Retina (tissue), 1 donor: ENCODE results near the gene TMC1.

Source experiments
- DNase-seq: peaks from one replicate; pipeline ENCODE4 v3.0.0-alpha.2; 2016

TMC1 gene

DNA sequence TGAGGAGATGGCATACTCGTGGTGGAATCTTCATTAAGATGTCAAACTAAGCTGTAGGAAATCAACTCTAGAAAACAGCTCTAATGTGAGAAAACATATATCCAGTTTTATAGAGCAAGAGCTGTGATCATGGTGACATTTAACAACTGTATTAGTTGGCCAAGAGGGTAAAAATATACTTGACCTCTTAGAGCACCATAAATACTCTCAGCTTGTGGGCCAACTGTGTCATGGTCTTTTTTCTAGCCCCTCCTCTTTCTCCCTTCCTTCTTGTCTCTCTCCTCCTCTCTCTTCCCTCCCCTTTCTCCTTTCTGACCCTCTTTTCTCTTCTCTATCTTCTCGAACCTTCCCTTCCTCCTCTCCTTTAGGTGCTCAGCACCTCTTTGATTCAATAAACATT lies 54.7 kb downstream of the TMC1 start:
- no peak for DNase-seq

DNA sequence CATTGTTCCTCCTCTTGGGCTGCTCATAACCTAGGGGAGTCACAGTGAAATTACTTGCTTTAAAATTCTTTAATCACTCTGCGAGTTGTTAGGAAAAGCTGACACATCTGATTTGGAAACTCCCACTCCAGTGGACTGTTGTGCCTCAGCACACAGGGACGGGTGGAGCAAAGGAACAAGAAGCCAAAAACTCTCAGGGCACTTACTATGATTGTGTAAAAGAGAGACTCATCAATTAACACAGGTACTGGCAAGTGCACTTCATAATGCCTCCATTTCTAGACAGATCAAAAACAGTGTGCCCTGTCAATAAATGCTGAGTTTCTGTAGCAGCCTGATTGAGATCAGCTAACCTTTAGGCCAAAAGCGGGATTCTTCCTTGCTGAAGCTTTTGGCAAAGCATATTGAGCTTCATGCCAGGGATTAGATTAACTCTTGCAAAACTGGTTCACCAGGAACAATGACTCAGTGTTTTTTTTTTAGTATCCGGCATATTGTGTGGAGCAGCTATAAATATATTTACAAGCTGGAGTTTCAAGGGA lies 55.9 kb downstream of the TMC1 start:
- DNase-seq = no peak

DNA sequence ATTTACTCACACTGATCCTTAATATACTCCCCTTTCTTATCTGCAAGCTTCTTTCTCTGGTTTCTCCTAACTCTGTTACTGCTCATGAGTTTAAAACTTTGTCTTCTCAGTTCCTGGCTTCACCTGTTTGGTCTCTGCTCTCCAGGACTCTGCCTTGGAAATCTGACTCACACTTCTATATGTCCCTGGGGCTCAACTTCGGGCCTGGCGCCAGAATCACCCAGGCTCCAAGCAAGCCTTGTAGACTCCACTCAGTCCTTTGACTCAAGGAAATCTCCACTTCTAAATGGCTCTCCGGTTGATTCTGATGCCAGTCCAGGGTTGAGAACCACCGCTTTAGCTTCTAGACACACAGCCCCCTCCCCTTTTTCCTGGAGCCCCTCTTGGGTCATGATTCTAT lies 57.8 kb downstream of the TMC1 start:
- DNase-seq = no peak

DNA sequence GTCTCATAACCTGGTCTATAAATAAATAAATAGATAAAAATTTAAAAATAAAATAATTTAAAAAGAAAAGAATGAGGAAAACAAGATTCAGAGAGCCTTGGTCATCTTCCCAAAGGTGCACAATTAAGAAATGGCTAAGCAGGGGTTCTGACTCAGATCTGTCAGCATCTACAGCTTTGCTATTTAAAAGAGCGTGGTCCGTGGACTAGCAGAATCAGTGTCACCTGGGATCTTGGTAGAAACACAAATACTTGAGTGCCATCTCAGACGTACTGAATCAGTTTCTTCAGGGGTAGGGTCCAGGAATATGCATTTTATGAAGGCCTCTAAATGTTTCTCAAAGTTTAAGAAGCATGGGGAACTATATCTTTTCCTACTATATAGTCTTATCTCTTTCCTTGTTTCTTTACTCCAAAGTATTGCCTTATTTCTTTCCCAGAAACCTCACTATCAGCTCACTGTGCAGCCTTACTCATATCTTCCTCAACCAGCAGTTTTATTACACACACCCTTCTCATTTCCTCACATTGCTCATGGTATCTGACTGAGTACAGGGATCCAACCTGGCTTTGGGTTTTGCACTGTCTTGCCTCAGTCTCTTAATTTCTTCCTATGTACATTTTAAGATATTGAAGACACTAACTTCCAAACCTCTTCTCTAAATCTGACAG lies 58.6 kb downstream of the TMC1 start:
- DNase-seq = no peak

GRCh38 chr9:72581694-72582093 lies 60.3 kb downstream of the TMC1 start:
- DNase-seq = no peak

DNA sequence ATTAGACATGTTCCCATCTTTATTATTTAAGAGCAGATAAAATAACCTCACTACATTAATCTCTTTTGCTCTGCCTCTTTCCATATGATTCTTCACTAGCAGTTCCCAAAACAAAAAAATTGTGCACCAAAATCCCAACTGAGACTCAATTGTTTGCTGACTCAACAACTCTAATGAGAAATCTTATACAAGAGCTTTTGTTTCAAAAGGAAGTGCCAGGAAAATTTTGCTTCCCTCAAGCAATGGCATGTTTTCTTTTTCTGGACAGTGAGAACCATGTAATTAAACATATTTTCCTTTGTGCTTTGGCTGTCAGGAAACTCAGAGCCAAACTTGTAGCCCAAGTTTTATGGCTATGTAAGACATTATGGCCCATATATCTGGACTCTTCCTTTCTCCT lies 62.0 kb downstream of the TMC1 start:
- DNase-seq = no peak

GRCh38 chr9:72586388-72587130 lies 65.2 kb downstream of the TMC1 start:
- no peak for DNase-seq

- no peak for DNase-seq
These were observed 66.9 kb downstream of the TMC1 start for GRCh38 chr9:72588336-72588735.

DNA sequence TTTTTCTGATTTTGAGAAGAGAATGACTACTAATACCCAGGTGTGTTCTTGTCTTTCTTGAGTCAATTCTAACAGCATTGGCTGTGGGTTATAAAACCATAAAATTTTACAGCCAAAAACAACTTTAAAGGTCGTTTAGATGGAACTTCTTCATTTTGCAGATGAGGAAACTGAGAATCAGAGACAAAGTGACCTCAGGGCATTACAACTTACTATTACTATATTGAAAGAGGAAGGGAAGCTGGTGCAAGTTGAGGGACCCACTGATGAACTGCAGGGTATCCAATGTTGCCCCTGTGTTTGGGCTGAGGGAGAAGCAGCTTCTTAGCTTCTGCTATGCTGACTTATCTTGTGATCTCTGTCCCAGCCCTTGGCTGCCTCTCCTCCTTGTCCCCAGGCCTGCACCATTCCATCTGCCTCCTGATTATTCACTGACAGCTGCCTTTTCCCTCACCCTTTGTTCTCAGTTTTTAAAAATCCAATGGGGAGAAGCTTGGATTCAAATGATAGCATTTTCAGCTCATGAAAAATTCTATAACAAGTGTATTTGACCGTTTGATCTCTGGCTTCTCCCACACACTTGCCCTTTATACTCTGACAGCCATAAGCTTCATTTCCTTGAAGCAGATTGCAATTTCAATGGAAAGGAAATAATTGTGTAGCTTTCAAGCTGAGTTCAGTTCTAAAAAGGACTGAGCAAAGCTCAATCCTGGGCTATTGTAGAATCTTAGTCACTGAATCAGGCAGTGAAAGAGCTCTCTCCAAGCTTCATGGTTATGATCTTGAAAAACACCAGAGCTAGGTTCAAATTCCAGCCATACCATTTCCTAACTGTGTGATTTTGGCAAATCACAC lies 68.5 kb downstream of the TMC1 start:
- no peak for DNase-seq

- no peak for DNase-seq
These were observed 69.4 kb downstream of the TMC1 start for GRCh38 chr9:72590824-72591223.

DNA sequence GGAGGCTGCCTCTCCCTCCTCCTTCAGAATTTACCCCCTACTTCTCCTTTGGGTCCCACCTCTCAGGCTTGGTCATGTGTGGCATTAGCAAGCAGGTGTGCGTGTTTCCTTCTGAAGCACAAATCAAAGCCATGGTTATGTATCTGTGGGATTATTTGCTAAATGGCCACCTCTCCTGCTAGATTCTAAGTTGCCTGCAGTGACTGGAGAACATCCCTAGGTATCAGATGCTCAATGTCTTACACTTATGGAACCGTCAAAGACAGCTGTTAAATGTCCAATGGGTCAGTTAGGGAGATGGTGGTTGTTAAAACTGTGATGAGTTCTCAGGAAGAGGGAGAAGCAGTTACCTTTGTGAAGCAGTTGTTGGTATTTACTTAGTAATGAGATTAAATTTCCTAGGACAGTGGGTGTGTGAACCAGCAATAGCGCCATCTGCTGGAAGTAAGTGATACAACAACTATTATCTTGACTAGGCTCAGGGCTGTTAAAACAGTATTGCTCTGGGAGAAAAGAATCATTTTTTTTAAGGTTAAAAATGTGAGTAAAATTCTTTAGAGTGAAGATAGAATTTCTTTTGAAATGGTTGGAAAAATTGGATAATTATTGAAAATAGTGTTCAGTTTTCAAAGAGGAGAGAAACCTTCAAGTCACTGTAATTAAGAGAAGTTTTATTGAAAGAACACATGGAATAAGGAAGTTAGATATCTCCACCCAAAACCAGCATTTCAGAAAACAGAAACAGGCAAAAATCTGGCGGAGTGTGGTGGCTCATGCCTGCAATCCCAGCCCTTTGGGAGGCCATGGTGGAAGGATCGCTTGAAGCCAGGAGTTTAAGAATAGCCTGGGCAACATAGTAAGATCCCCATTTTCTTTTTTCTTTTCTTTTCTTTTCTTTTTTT lies 71.3 kb downstream of the TMC1 start:
- DNase-seq = peak; percentile 67

- DNase-seq = no peak
These were observed 75.2 kb downstream of the TMC1 start for GRCh38 chr9:72596451-72597180.

GRCh38 chr9:72597181-72597517 lies 75.7 kb downstream of the TMC1 start:
- no peak for DNase-seq

DNA sequence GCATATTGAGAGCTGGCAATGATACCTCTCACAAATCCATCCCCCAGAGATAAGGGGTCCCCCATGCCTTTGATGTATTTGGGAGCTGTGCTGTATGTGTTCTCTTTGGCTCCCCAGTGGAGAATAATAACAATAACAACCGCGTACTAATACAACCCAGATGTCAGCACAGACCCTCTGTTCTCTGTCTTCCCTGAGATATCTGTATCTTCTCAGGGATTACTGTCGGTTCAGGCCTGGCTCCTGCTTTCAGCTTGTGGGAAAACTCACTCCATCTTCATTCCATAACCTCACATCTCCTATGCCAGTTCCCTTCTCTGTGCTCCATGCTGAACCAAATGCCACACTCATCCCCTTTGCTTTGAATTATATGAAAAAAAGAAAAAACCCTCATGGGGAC lies 76.2 kb downstream of the TMC1 start:
- DNase-seq = no peak

GRCh38 chr9:72598639-72599038 lies 77.2 kb downstream of the TMC1 start:
- DNase-seq = no peak

DNA sequence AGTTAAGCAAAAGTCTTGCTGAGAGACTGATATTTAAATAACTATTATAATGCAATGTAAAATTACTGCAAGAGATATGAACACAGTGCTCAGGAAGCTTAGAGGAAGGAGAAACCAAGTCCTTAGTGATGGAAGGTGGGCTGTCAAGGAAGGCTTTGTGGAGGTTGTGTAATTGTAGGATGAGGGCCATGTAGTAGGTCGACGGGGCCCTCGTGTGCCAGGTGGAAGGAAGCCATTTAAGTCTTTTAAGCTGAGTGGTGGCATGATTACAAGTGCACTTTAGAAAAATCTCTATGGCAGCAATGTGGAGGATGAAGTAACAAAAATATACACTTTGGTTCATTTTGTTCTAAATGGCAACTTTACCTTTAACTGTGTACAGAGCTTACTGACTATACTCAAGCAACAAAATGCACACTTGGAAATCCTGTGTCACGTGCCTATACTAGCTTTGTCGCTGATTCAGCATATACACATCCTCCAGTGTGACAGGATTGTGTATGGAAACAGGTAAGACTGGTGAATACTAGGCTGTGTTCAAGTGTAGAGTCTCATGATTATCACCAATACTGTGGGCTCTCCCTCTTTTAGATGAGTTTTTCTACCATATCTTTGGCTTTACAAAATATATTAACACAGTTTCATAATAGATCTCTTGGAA lies 78.6 kb downstream of the TMC1 start:
- DNase-seq = no peak

DNA sequence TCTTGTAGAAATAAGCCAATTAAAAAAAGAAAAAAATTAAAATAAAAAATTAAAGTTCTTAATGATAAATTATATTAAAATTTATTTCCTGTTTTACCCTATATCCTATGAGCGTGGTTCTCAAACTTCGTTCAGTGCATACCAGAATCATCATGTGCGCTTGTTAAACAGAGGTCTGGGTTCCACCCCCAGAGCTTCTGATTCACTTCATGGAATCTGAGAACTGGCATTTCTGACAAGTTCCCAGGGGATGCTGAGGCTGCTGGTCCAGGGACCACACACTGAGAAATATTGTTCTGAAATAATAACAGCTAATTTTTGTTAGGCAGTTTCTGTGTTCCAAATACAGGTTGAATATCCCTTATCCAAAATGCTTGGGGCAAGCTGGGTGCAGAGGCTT lies 79.3 kb downstream of the TMC1 start:
- no peak for DNase-seq

GRCh38 chr9:72601615-72602014 lies 80.2 kb downstream of the TMC1 start:
- no peak for DNase-seq

GRCh38 chr9:72612449-72612848 lies 91.0 kb downstream of the TMC1 start:
- DNase-seq = no peak

GRCh38 chr9:72614067-72614466 lies 92.7 kb downstream of the TMC1 start:
- DNase-seq = no peak

DNA sequence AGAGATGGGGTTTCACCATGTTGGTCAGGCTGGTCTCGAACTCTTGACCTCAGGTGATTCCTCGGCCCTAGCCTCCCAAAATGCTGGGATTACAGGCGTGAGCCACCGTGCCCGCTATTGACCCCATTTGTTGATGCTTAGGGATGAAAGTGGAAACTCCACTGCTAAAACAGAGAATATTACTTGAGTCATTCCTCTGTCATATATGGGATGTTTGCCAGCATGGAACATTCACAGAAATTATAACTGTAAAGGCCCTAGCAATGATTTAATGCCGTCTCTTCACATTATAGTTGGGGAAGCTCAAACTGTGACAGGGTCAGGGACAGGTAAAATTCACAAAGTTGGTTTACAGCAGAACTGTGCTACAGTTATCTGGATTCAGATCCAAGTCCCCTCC lies 94.5 kb downstream of the TMC1 start:
- no peak for DNase-seq
